NOMO-1 treated with dmso at 0.1 percent for 144 hours (cell line): Measurements from ENCODE around the gene DLGAP1.

Experiments used
- DNase-seq: peaks from one replicate; lab custom pipeline; 2025; ENCODE audit not compliant: unreplicated experiment; lab: John Stamatoyannopoulos, UW

Gene DLGAP1

GRCh38 chr18:3793111-3793510 is 662.0 kb downstream of the DLGAP1 start:
- no peak for DNase-seq

- no peak for DNase-seq
Measured at GRCh38 chr18:3792711-3793110, 662.4 kb downstream of the DLGAP1 start.

GRCh38 chr18:3791238-3791637 is 663.9 kb downstream of the DLGAP1 start:
- DNase-seq: no peak

- DNase-seq: peak; percentile 48
Measured at GRCh38 chr18:3790703-3791102, 664.4 kb downstream of the DLGAP1 start.

GRCh38 chr18:3789525-3789924 is 665.6 kb downstream of the DLGAP1 start:
- no peak for DNase-seq

GRCh38 chr18:3784949-3785348 is 670.2 kb downstream of the DLGAP1 start:
- DNase-seq: no peak

- no peak for DNase-seq
Measured at GRCh38 chr18:3782901-3783300, 672.2 kb downstream of the DLGAP1 start.

- no peak for DNase-seq
Measured at GRCh38 chr18:3777719-3778118, 677.4 kb downstream of the DLGAP1 start.

- no peak for DNase-seq
Measured at GRCh38 chr18:3777122-3777521, 678.0 kb downstream of the DLGAP1 start.

- DNase-seq: no peak
Measured at GRCh38 chr18:3775996-3776395, 679.1 kb downstream of the DLGAP1 start.

GRCh38 chr18:3773303-3773702 is 681.8 kb downstream of the DLGAP1 start:
- no peak for DNase-seq

- DNase-seq: peak; percentile 72
Measured at GRCh38 chr18:3771121-3771971, 683.8 kb downstream of the DLGAP1 start.

- no peak for DNase-seq
Measured at GRCh38 chr18:3761266-3761665, 693.8 kb downstream of the DLGAP1 start.

- DNase-seq: no peak
Measured at GRCh38 chr18:3760741-3761140, 694.4 kb downstream of the DLGAP1 start.

- DNase-seq: no peak
Measured at GRCh38 chr18:3759099-3759498, 696.0 kb downstream of the DLGAP1 start.

GRCh38 chr18:3758531-3758930 is 696.6 kb downstream of the DLGAP1 start:
- DNase-seq: no peak

- no peak for DNase-seq
Measured at GRCh38 chr18:3757361-3757760, 697.7 kb downstream of the DLGAP1 start.

- DNase-seq: no peak
Measured at GRCh38 chr18:3753106-3753505, 702.0 kb downstream of the DLGAP1 start.

- peak; percentile 9 for DNase-seq
Measured at GRCh38 chr18:3748086-3748485, 707.0 kb downstream of the DLGAP1 start.

- peak; percentile 93 for DNase-seq
Measured at GRCh38 chr18:3747176-3747973, 707.7 kb downstream of the DLGAP1 start.

GRCh38 chr18:3742541-3742940 is 712.6 kb downstream of the DLGAP1 start:
- no peak for DNase-seq

GRCh38 chr18:3741333-3741732 is 713.8 kb downstream of the DLGAP1 start:
- DNase-seq: no peak
